ENCODE measurements around the gene KDM6B. TPM values are rescaled to one million over a fixed set of nuclear protein-coding genes. Genes with fewer than 3 reads are reported as not detected.
A peak's percentile ranks its signal among the peaks of the same experiment; 100 is the strongest.
"Not testable (repeated sequence)": the region's sequence is repeated elsewhere in the genome, so short reads cannot be mapped to it uniquely, and the experiment has no call there.

Gene KDM6B
- polyA plus RNA-seq, 6 donors from 2014 or later, result 0.04 to 1.9 (median 0.99) TPM

DNA sequence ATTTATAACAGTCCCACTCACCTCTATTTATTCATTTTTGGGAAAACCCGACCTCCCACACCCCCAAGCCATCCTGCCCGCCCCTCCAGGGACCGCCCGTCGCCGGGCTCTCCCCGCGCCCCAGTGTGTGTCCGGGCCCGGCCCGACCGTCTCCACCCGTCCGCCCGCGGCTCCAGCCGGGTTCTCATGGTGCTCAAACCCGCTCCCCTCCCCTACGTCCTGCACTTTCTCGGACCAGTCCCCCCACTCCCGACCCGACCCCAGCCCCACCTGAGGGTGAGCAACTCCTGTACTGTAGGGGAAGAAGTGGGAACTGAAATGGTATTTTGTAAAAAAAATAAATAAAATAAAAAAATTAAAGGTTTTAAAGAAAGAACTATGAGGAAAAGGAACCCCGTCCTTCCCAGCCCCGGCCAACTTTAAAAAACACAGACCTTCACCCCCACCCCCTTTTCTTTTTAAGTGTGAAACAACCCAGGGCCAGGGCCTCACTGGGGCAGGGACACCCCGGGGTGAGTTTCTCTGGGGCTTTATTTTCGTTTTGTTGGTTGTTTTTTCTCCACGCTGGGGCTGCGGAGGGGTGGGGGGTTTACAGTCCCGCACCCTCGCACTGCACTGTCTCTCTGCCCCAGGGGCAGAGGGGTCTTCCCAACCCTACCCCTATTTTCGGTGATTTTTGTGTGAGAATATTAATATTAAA lies 20.2 kb downstream of the KDM6B start:
- Mint-ChIP-seq H3K36me3 (no peaks in the 10 kb centered on the region), H3K4me1 (peaks cover 17 to 20% (median 18%) of the 10 kb centered on the region in 3 donors)

DNA sequence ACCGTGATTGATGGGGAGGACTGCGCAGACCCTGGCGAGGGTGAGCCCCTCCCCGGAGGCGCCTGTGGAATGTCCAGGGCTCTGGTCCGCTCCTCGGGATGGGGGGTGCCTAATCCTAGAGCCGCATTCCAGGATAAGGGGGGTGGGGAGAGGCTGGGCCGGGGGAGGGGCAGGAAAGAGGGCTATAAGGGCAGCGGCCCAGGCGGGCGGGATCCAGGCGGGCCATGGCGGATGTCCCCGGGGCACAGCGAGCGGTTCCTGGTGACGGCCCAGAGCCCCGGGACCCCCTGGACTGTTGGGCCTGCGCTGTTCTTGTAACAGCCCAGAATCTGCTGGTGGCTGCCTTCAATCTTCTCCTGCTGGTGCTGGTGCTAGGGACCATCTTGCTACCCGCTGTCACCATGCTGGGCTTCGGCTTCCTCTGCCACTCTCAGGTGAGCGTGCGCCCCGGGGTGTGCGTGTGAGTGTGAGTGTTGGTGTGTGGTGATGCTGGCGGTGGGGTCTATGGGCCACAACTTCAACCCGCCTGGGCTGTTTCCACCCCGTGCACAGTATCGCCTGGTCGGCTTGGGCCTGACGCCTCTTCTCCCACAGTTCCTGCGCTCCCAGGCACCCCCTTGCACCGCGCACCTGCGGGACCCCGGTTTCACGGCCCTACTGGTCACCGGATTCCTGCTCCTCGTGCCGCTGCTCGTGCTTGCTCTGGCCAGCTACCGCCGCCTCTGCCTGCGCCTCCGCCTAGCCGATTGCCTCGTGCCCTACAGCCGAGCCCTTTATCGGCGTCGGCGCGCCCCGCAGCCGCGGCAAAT lies 21.0 kb downstream of the KDM6B start, which contains the start of gene TMEM88:
TMEM88 (plus strand) TSS at position 216 of the 809 bp plus-strand sequence; CDS start at position 225, 9 bp downstream.
- DNase-seq (peak; percentile 26), ATAC-seq (ENCODE audit: low read depth in 2 of 2) (no peak)
- Mint-ChIP-seq H3K36me3 (no peaks in the 10 kb centered on the region), H3K9me3 (no peaks in the 10 kb centered on the region), H3K4me1 (peaks cover 10 to 21% (median 20%) of the 10 kb centered on the region in 3 donors), H3K4me3 (peak within 1 kb of the TSS in 4 of 8 donors; percentile 10 to 61 (median 31)), H3K27ac (peak within 1 kb of the TSS in 3 of 6 donors; percentile 36 to 74 (median 62)), H3K27me3 (no peaks in the 10 kb centered on the region)

More for the DNA sequence above, 20.2 kb downstream of the KDM6B start:
- peak overlapping the region in 2 of 6 donors; percentile 62 to 74 for H3K27ac Mint-ChIP-seq
- no peaks in the 10 kb centered on the region for H3K9me3 Mint-ChIP-seq
- no peaks in the 10 kb centered on the region for H3K27me3 Mint-ChIP-seq
- H3K4me3 Mint-ChIP-seq, result peak overlapping the region in 3 of 8 donors; percentile 10 to 61 (median 42)
- DNase-seq, result no peak
- no peak for ATAC-seq (ENCODE audit: low read depth in 2 of 2)

DNA sequence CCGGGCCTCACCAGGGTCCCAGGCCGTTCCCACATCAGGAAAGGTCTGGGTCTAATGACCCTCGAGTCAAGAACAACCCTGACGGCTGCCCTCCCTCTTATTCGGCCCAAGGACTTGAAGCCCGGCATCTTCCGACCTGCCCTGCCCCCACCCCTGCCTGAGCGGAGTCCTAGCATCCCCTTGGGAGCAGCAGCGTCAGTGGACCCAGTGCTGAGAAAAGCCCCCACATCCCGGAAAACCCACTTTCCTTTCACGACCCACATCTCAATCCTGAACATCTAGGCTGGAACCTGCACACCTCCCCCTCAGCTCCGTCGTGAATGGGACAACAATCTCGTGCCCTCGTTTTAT lies 21.6 kb downstream of the KDM6B start:
- no peaks in the 10 kb centered on the region for H3K9me3 Mint-ChIP-seq
- H3K36me3 Mint-ChIP-seq, result no peaks in the 10 kb centered on the region
- ATAC-seq (ENCODE audit: low read depth in 2 of 2), result no peak
- H3K27ac Mint-ChIP-seq, result no peak overlapping the region
- H3K27me3 Mint-ChIP-seq, result no peaks in the 10 kb centered on the region
- peaks cover 10 to 21% (median 18%) of the 10 kb centered on the region in 3 donors for H3K4me1 Mint-ChIP-seq
- H3K4me3 Mint-ChIP-seq, result no peak overlapping the region
- no peak for DNase-seq

DNA sequence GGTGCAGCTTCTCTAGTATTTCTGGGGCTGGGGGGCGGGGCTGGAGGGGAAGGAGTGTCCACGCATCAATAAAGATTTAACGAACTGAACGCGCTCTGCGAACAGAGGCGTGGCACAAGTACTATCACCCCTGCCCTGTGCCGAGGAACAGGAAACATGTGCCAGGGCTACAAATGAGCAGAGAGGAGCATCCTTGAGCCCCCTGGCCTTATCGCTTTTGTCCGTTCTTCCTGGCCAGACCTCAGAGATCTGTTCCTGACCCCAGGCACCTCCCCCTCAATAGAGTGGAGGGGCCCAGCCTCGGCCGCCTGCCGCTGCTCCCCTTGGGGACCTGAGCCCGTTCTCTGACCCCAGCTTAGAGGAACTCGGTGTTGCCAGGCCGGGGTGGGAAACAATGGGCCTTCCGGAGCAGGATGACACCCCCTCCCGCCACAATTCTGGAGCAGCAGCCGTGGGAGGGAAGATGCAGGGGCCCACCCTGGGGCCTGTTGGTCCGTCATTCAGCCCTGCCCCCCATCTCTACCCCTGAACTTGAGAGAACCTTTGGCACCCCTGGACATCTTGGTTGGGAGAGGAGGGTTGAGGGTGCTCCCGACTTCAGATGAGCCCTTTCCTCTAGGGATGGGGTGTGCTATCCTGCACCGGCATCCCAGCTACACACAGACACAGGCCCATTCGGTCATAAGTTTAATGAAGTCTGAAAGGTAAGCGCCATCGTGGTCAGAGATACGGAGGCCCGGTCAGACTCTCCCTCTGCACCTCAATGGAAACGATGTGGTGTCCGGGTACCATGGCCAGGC lies 22.2 kb downstream of the KDM6B start:
- peaks cover 10 to 16% (median 13%) of the 10 kb centered on the region in 3 donors for H3K4me1 Mint-ChIP-seq
- H3K27me3 Mint-ChIP-seq, result no peaks in the 10 kb centered on the region
- ATAC-seq (ENCODE audit: low read depth in 2 of 2), result no peak
- no peaks in the 10 kb centered on the region for H3K9me3 Mint-ChIP-seq
- no peaks in the 10 kb centered on the region for H3K36me3 Mint-ChIP-seq
- H3K4me3 Mint-ChIP-seq, result no peak overlapping the region
- H3K27ac Mint-ChIP-seq, result peak overlapping the region in 1 of 6 donors; percentile 9
- DNase-seq, result peak; percentile 25

DNA sequence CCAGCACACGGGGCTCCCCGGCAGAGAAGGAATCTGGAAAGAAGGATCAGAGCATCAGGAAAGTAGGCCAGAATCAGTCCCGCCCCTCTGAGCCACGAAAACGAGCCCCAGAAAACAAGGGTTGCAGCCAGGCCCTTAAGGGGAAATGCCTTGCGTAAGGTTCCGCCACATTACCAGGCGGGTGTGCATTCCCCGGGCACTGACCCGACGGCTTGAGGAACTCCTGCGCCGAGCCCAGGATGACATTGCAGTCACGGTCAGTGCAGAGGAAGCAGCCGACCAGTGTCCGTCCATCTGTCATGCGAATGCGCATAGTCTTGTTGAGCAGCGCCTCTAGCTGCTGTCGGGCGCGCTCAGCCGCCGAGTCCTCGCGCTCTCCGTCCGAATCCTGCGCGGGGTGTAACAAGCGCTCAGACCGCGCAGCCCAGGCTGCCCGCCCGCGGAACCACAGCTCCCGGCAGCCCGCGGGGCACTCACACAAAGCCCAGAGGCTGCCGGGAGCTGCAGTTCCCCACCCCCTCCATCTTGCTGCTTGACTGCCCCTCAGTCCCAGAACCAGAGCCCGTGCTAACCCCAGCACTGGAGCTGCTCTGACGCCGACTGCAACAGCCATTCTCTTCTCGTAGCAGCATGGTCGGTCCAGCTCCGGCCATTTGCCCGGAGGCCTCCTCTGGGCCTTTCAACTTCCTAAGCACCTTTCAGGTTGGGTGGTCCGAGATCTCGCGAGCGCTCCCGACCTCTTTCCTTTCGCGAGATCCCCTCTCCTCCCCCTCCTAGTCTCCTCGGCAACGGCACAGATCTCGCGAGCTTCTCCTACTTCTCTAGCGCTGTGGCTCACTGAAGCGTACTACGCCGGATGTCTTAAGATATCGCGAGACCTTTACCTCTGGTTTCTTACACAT lies 23.0 kb downstream of the KDM6B start, which contains the start of gene NAA38:
NAA38 (minus strand) TSS at position 749 of the 902 bp plus-strand sequence; CDS start at position 653, 96 bp downstream.
- peak; percentile 80 to 83 for ATAC-seq (ENCODE audit: low read depth in 2 of 2)
- no peaks in the 10 kb centered on the region for H3K36me3 Mint-ChIP-seq

DNA sequence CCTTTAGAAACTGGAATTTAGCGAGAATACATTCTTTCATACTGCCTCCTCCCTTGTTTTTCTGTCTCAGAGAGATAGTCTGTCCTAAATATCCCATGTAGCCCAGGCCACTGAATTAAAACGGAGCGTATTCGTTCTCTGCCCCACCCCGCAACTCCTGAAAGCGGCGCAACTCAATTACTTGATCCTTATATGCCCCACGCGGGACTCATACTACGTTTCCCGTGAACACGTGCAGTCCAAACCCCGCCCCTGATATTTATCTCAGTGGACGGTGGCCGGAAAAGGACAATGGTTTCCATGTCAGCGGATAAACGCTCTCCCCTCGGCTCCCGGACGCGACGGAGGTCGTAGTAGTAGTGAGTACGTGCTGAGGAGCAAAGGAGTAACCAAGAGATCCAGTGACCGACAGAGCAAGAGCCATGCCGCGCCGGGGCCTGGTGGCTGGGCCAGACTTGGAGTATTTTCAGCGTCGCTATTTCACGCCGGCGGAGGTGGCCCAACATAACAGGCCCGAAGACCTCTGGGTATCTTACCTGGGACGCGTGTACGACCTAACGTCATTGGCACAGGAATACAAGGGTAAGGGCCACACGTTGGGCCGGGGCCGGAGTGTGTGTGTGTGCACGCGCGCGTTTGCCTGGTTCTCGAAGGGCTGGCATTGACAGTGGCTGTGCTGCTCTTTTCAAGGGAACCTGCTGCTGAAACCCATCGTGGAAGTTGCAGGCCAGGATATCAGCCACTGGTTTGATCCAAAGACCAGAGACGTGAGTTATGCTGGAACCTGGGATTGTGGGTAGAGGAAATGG lies 23.9 kb downstream of the KDM6B start, which contains the start of gene CYB5D1:
CYB5D1 (plus strand) TSS at position 291 of the 809 bp plus-strand sequence; CDS start at position 423, 132 bp downstream.
- Mint-ChIP-seq H3K4me3 (peak within 1 kb of the TSS in 1 of 8 donors; percentile 72), H3K27ac (peak within 1 kb of the TSS in 2 of 6 donors; percentile 23 to 83)
- ATAC-seq (ENCODE audit: low read depth in 2 of 2), result peak; percentile 53 to 57

More for the DNA sequence above, 23.0 kb downstream of the KDM6B start, which contains the start of gene NAA38:
- Mint-ChIP-seq H3K9me3 (no peaks in the 10 kb centered on the region), H3K27me3 (no peaks in the 10 kb centered on the region), H3K4me3 (no peak within 1 kb of the TSS), H3K27ac (no peak within 1 kb of the TSS), H3K4me1 (peaks cover 2 to 9% (median 4%) of the 10 kb centered on the region in 3 donors)
- peak; percentile 97 for DNase-seq

DNA sequence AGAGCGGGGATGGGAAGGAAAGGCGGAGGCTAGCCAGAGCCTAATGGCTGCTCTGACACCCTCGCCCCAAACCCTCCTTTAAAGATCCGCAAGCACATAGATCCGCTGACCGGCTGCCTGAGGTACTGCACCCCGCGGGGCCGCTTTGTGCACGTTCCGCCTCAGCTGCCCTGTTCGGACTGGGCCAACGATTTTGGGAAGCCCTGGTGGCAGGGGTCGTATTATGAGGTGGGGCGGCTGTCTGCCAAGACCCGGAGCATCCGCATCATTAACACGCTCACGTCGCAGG lies 24.4 kb downstream of the KDM6B start:
- ATAC-seq (ENCODE audit: low read depth in 2 of 2) (peak in 1 of 2 donors; percentile 9), DNase-seq (peak; percentile 20)
- no peaks in the 10 kb centered on the region for H3K9me3 Mint-ChIP-seq
- peak overlapping the region in 1 of 6 donors; percentile 83 for H3K27ac Mint-ChIP-seq
- H3K4me3 Mint-ChIP-seq, result no peak overlapping the region
- H3K36me3 Mint-ChIP-seq, result no peaks in the 10 kb centered on the region
- peaks cover 4 to 10% (median 5%) of the 10 kb centered on the region in 3 donors for H3K4me1 Mint-ChIP-seq
- H3K27me3 Mint-ChIP-seq, result no peaks in the 10 kb centered on the region

More for the DNA sequence above, 23.9 kb downstream of the KDM6B start, which contains the start of gene CYB5D1:
- Mint-ChIP-seq H3K4me1 (peaks cover 3 to 10% (median 4%) of the 10 kb centered on the region in 3 donors), H3K9me3 (no peaks in the 10 kb centered on the region), H3K36me3 (no peaks in the 10 kb centered on the region), H3K27me3 (no peaks in the 10 kb centered on the region)
- DNase-seq, result peak; percentile 92

DNA sequence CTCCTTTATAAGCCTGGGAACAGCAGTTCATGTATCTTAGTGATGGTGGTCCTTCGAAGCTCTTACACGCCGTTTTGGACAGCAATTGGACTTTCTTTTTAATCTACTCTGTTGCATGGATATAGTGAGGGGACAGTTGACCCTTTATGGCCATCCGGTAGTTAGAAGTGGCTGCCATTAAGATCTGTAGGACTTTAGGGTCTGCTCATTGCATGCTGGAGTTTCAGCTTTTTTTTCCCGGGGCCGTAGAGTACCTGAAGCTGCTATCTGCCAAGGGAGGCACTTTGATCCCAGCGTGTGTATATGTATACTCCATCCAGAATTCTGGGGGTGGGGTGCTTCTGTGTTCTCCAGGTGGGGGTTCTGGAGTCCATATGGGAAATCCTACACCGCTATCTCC lies 25.0 kb downstream of the KDM6B start:
- Mint-ChIP-seq H3K4me3 (peak overlapping the region in 2 of 8 donors; percentile 10 to 72), H3K27me3 (no peaks in the 10 kb centered on the region), H3K36me3 (no peaks in the 10 kb centered on the region), H3K27ac (peak overlapping the region in 4 of 6 donors; percentile 23 to 72 (median 40)), H3K9me3 (no peaks in the 10 kb centered on the region), H3K4me1 (peaks cover 5 to 10% (median 6%) of the 10 kb centered on the region in 3 donors)
- ATAC-seq (ENCODE audit: low read depth in 2 of 2), result no peak
- no peak for DNase-seq

DNA sequence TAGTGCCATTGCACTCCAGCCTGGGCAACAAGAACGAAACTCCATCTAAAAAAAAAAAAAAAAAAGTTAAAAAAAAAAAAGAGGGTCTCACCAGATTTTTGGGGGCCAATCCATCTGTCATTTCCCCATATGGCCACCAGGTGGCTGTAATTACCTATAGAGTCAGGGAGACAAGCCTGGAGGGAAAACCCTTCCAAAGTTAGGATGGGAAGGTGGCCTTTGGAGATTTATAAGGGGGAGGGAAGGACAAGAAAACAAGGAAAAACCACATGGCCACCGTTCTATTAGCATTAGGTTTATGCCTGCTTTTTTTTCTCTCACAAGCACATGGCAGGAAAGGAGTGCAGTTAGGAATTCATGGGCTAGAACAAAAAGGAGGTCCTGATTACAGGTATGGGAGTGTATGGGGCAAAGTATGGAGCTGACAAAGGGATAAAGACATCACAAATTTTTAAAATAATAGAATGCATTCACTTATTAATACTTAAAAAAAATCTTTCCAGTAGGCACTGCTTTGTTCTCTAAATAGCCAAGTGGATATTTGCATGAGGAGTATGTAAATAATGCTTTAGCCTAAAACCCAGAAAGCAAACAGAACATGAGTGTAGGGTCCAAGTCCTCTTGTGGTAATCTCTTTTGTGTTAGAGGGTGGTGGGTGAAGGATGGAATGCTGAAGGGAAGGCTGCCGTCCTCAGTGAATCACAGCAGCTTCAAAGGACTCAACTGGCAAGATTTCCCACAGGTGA lies 28.8 kb downstream of the KDM6B start:
- Mint-ChIP-seq H3K36me3 (no peaks in the 10 kb centered on the region), H3K9me3 (no peaks in the 10 kb centered on the region), H3K27me3 (no peaks in the 10 kb centered on the region), H3K4me3 (peak overlapping the region in 2 of 8 donors; percentile 5 to 10), H3K4me1 (peaks cover 5 to 16% (median 15%) of the 10 kb centered on the region in 3 donors), H3K27ac (peak overlapping the region in 2 of 6 donors; percentile 60 to 89)
- ATAC-seq (ENCODE audit: low read depth in 2 of 2) (no peak), DNase-seq (peak; percentile 55)

DNA sequence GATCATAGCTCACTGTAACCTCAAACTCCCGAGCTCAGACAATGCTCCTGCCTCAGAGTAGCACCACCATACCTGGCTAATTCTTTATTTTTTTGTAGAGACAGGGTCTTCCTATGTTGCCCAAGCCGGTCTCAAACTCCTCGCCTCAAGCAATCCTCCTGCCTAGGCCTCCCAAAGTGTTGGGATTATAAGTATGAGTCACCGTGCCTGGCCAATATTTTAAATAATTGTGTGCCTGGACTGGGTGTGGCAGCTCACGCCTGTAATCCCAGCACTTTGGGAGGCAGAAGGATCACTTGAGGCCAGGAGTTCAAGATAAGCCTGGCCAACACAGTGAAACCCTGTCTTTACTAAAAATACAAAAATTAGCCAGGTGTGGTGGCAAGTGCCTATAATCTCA lies 30.4 kb downstream of the KDM6B start:
- peaks cover 5 to 19% (median 16%) of the 10 kb centered on the region in 3 donors for H3K4me1 Mint-ChIP-seq
- not testable (repeated sequence) for H3K9me3 Mint-ChIP-seq; H3K27me3 Mint-ChIP-seq; H3K27ac Mint-ChIP-seq; ATAC-seq (ENCODE audit: low read depth in 2 of 2); H3K36me3 Mint-ChIP-seq; DNase-seq; H3K4me3 Mint-ChIP-seq
